WTC11 (cell line): ENCODE data around the gene OR2C3.

ENCODE experiments used
- NR1H2 ChIP-seq: sonication (generic); formaldehyde crosslinking; IDR thresholded peaks from 2 replicates; pipeline ENCODE4 v1.9.0; 2021; ENCODE audit warnings: mild to moderate bottlenecking, moderate library complexity, missing genetic modification reagents
- ZNF219 ChIP-seq: sonication (generic); formaldehyde crosslinking; IDR thresholded peaks from 2 replicates; pipeline ENCODE4 v1.8.0; 2023; ENCODE audit warnings: missing genetic modification reagents, mild to moderate bottlenecking, borderline replicate concordance

GRCh38 chr1:247576514-247576913 is 40.3 kb upstream of the OR2C3 start:
- TF ChIP-seq NR1H2 (CRISPR knock-in tag) (no peak), ZNF219 (CRISPR knock-in tag) (no peak)
